HEK293 (cell line): Measurements from ENCODE around the gene FAM227B.
"Not testable (repeated sequence)": the region's sequence is repeated elsewhere in the genome, so short reads cannot be mapped to it uniquely, and the experiment has no call there.

Source experiments
- CTCF ChIA-PET: fragments of 350-600 bp; formaldehyde crosslinking; extraction: SDS; loops from one replicate; lab custom pipeline; 2021; ENCODE audit warnings: antibody characterized with exemption; lab: Yijun Ruan, JAX
- POLR2A ChIA-PET: fragments of 300-600 bp; formaldehyde crosslinking; extraction: SDS; loops from one replicate; lab custom pipeline; 2020; ENCODE audit warnings: antibody characterized with exemption, inconsistent platforms; lab: Yijun Ruan, JAX
- H3K27ac ChIP-seq: fragments of 200-500 bp; sonication (Bioruptor generic); 2 replicates; pipeline ENCODE4 v1.5.1; 2014; ENCODE audit warnings: low read depth, low read length, control low read depth, inconsistent platforms; ENCODE audit errors: extremely low read depth
- H3K36me3 ChIP-seq, 2 experiments: fragments of 200-500 bp in 1 of 2; sonication (Bioruptor generic) in 1 of 2; 1 replicate in 1 of 2; 2 replicates in 1 of 2; pipeline ENCODE4 v1.5.1; 2014 to 2017; ENCODE audit warnings: inconsistent platforms in 2 of 2, low read length in 2 of 2; ENCODE audit not compliant: control insufficient read depth in 2 of 2, insufficient read depth in 1 of 2
- H3K4me1 ChIP-seq: fragments of 200-500 bp; sonication (Bioruptor generic); 2 replicates; pipeline ENCODE4 v1.5.1; 2014; ENCODE audit warnings: mild to moderate bottlenecking, low read length, inconsistent platforms; ENCODE audit not compliant: control insufficient read depth, insufficient read depth
- H3K4me3 ChIP-seq: 2 replicates; pipeline ENCODE4 v1.5.1; 2011; ENCODE audit warnings: low read depth, mild to moderate bottlenecking, control low read depth, low read length, moderate library complexity
- H3K9me3 ChIP-seq: fragments of 200-500 bp; sonication (Bioruptor generic); 2 replicates; pipeline ENCODE4 v1.5.1; 2014; ENCODE audit warnings: low read depth, low read length, inconsistent platforms; ENCODE audit not compliant: control insufficient read depth, insufficient read depth
- RBAK ChIP-seq: fragments of 450-650 bp; formaldehyde crosslinking; IDR thresholded peaks from 2 replicates; pipeline ENCODE4 v1.5.1; 2016; ENCODE audit warnings: missing biosample characterization, missing genetic modification characterization
- SCRT2 ChIP-seq: fragments of 450-650 bp; formaldehyde crosslinking; IDR thresholded peaks from 2 replicates; pipeline ENCODE4 v1.5.1; 2016; ENCODE audit warnings: missing biosample characterization, missing genetic modification characterization
- SETDB1 ChIP-seq: IDR thresholded peaks from one replicate; pipeline ENCODE4 v1.6.1; 2017; ENCODE audit warnings: mild to moderate bottlenecking, low read length, moderate library complexity, mixed read lengths; ENCODE audit not compliant: insufficient read length
- ZNF112 ChIP-seq: fragments of 450-650 bp; formaldehyde crosslinking; IDR thresholded peaks from 2 replicates; pipeline ENCODE4 v1.5.0; 2017; ENCODE audit warnings: missing biosample characterization, missing genetic modification characterization
- ZNF121 ChIP-seq: fragments of 450-650 bp; formaldehyde crosslinking; IDR thresholded peaks from 2 replicates; pipeline ENCODE4 v1.5.1; 2016; ENCODE audit warnings: missing biosample characterization, missing genetic modification characterization
- ZNF19 ChIP-seq: fragments of 450-650 bp; formaldehyde crosslinking; IDR thresholded peaks from 2 replicates; pipeline ENCODE4; 2016; ENCODE audit warnings: missing biosample characterization, missing genetic modification characterization, low read depth
- ZNF335 ChIP-seq: fragments of 450-650 bp; formaldehyde crosslinking; conservative IDR thresholded peaks from 2 replicates; pipeline ENCODE4 v1.5.1; 2016; ENCODE audit warnings: missing biosample characterization, missing genetic modification characterization
- ZNF391 ChIP-seq: fragments of 450-650 bp; formaldehyde crosslinking; IDR thresholded peaks from 2 replicates; pipeline ENCODE4 v1.5.1; 2016; ENCODE audit warnings: low read depth, missing biosample characterization, missing genetic modification characterization, borderline replicate concordance
- ZNF76 ChIP-seq: fragments of 450-650 bp; formaldehyde crosslinking; IDR thresholded peaks from 2 replicates; pipeline ENCODE4; 2016; ENCODE audit warnings: low read depth, missing biosample characterization, missing genetic modification characterization, borderline replicate concordance
- TF ChIP-seq, protein P1 (sequence below): fragments of 450-650 bp; formaldehyde crosslinking; IDR thresholded peaks from 2 replicates; pipeline ENCODE4 v1.5.1; 2016; ENCODE audit warnings: missing biosample characterization, missing genetic modification characterization
- TF ChIP-seq, protein P2 (sequence below): fragments of 450-650 bp; formaldehyde crosslinking; IDR thresholded peaks from 2 replicates; pipeline ENCODE4 v1.5.1; 2016; ENCODE audit warnings: missing biosample characterization, missing genetic modification characterization, low read depth
- TF ChIP-seq, protein P3 (sequence below): fragments of 450-650 bp; formaldehyde crosslinking; IDR thresholded peaks from 2 replicates; pipeline ENCODE4 v1.5.1; 2016; ENCODE audit warnings: missing biosample characterization, missing genetic modification characterization

Gene FAM227B

DNA sequence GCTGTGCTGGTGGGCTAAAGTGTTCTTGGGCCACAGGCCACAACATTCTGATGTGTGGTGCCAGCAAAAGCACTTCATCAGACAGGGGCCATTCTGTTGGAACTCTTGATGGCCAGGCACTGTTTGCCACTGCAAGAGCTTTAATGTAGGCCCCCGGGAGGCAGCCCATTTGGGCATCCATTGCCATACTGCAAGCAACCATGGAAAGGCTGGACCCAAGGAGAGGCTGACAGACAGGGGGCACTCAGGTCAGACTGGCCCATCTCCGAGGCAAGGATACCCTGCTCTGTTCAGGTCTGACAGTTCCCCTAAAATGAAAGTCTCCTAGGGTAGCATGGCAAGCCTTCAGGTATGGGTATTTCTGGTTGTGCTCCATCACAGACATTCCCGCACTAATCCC lies 64.2 kb downstream of the FAM227B start (continued):
- TF ChIP-seq SCRT2 (tag by site-specific recombination) (no peak), SETDB1 (no peak), ZNF19 (tag by site-specific recombination) (no peak)
- TF ChIP-seq, protein P1, sequence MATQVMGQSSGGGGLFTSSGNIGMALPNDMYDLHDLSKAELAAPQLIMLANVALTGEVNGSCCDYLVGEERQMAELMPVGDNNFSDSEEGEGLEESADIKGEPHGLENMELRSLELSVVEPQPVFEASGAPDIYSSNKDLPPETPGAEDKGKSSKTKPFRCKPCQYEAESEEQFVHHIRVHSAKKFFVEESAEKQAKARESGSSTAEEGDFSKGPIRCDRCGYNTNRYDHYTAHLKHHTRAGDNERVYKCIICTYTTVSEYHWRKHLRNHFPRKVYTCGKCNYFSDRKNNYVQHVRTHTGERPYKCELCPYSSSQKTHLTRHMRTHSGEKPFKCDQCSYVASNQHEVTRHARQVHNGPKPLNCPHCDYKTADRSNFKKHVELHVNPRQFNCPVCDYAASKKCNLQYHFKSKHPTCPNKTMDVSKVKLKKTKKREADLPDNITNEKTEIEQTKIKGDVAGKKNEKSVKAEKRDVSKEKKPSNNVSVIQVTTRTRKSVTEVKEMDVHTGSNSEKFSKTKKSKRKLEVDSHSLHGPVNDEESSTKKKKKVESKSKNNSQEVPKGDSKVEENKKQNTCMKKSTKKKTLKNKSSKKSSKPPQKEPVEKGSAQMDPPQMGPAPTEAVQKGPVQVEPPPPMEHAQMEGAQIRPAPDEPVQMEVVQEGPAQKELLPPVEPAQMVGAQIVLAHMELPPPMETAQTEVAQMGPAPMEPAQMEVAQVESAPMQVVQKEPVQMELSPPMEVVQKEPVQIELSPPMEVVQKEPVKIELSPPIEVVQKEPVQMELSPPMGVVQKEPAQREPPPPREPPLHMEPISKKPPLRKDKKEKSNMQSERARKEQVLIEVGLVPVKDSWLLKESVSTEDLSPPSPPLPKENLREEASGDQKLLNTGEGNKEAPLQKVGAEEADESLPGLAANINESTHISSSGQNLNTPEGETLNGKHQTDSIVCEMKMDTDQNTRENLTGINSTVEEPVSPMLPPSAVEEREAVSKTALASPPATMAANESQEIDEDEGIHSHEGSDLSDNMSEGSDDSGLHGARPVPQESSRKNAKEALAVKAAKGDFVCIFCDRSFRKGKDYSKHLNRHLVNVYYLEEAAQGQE (tag by site-specific recombination): no peak

DNA sequence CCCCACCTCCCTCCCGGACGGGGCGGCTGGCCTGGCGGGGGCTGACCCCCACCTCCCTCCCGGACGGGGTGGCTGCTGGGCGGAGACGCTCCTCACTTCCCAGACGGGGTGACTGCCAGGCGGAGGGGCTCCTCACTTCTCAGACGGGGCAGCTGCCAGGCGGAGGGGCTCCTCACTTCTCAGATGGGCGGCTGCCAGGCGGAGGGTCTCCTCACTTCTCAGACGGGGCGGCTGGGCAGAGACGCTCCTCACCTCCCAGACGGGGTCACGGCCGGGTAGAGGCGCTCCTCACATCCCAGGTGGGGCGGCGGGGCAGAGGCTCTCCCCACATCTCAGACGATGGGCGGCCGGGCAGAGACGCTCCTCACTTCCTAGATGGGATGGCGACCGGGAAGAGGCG lies 70.3 kb downstream of the FAM227B start:
- H3K27ac ChIP-seq, H3K36me3 ChIP-seq, H3K4me3 ChIP-seq, H3K9me3 ChIP-seq, H3K4me1 ChIP-seq, POLR2A ChIA-PET, CTCF ChIA-PET: not testable (repeated sequence)

- ChIA-PET CTCF (no interaction called here), POLR2A (no interaction called here)
- Histone ChIP-seq H3K4me1 (no peaks in the 10 kb centered on the region), H3K4me3 (no peak overlapping the region), H3K9me3 (no peaks in the 10 kb centered on the region), H3K36me3 (no peaks in the 10 kb centered on the region), H3K27ac (no peak overlapping the region)
- TF ChIP-seq SETDB1 (peak; percentile 20), ZNF391 (no peak)
Observed at GRCh38 chr15:49538520-49538919, 82.1 kb downstream of the FAM227B start.

DNA sequence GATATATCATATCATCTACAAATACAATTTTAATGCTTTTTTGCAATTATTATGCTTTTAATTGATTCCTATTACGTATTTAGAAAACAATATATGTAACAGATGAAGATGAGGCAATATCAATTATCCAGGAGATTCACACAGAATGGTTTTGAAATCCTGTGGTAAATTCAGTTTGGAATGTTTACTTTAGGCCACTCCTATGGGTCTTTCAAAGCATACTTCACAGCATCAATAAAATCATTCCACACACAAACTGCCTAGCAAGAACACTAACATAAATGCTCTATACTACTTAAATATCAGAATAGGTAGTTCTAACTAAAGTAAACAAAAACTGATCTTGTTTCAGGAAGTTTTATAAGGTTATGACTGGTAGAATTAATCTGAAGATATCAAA lies 90.5 kb downstream of the FAM227B start:
- ChIA-PET CTCF (no interaction called here), POLR2A (no interaction called here)
- Histone ChIP-seq H3K36me3 (no peaks in the 10 kb centered on the region), H3K4me1 (no peaks in the 10 kb centered on the region), H3K9me3 (no peaks in the 10 kb centered on the region), H3K4me3 (no peak overlapping the region), H3K27ac (no peak overlapping the region)
- TF ChIP-seq ZNF76 (tag by site-specific recombination): no peak
- TF ChIP-seq, protein P2, sequence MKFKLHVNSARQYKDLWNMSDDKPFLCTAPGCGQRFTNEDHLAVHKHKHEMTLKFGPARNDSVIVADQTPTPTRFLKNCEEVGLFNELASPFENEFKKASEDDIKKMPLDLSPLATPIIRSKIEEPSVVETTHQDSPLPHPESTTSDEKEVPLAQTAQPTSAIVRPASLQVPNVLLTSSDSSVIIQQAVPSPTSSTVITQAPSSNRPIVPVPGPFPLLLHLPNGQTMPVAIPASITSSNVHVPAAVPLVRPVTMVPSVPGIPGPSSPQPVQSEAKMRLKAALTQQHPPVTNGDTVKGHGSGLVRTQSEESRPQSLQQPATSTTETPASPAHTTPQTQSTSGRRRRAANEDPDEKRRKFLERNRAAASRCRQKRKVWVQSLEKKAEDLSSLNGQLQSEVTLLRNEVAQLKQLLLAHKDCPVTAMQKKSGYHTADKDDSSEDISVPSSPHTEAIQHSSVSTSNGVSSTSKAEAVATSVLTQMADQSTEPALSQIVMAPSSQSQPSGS: no peak
- no peak for TF ChIP-seq ZNF121 (tag by site-specific recombination)
- TF ChIP-seq, protein P3, sequence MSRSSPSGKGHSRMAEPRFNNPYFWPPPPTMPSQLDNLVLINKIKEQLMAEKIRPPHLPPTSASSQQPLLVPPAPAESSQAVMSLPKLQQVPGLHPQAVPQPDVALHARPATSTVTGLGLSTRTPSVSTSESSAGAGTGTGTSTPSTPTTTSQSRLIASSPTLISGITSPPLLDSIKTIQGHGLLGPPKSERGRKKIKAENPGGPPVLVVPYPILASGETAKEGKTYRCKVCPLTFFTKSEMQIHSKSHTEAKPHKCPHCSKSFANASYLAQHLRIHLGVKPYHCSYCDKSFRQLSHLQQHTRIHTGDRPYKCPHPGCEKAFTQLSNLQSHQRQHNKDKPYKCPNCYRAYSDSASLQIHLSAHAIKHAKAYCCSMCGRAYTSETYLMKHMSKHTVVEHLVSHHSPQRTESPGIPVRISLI (tag by site-specific recombination): no peak
- TF ChIP-seq RBAK (tag by site-specific recombination): no peak
- no peak for TF ChIP-seq ZNF112 (tag by site-specific recombination)
- TF ChIP-seq ZNF335 (tag by site-specific recombination): no peak
